H9 (cell line): ENCODE results near the gene PHYHIPL. TPM values are rescaled to one million over a fixed set of nuclear protein-coding genes. Genes with fewer than 3 reads are reported as not detected.

Experiments used
- DNase-seq: peaks from one replicate; pipeline ENCODE4 v3.0.0-alpha.2; 2017
- H2AFZ ChIP-seq: one replicate; pipeline ENCODE4 v1.6.1; 2013; ENCODE audit warnings: mild to moderate bottlenecking, low read length, control low read depth, moderate library complexity
- H2AK5ac ChIP-seq: 2 replicates; pipeline ENCODE4 v1.6.1; 2013; ENCODE audit warnings: low read length, control low read depth, mixed read lengths; ENCODE audit not compliant: insufficient read length
- H2BK120ac ChIP-seq: one replicate; pipeline ENCODE4 v1.6.1; 2013; ENCODE audit warnings: low read depth, mild to moderate bottlenecking, low read length, control low read depth, inconsistent platforms; ENCODE audit not compliant: poor library complexity, severe bottlenecking
- H2BK12ac ChIP-seq: 2 replicates; pipeline ENCODE4 v1.6.1; 2013; ENCODE audit warnings: low read length, control low read depth, mixed read lengths, low read depth; ENCODE audit not compliant: insufficient read length
- H2BK15ac ChIP-seq: 2 replicates; pipeline ENCODE4 v1.6.1; 2013; ENCODE audit warnings: low read depth, low read length, control low read depth
- H2BK20ac ChIP-seq: one replicate; pipeline ENCODE4 v1.6.1; 2013; ENCODE audit warnings: low read depth, mild to moderate bottlenecking, low read length, control low read depth, inconsistent platforms; ENCODE audit not compliant: poor library complexity, severe bottlenecking
- H2BK5ac ChIP-seq: 2 replicates; pipeline ENCODE4 v1.6.1; 2013; ENCODE audit warnings: low read length, control low read depth, mixed read lengths; ENCODE audit not compliant: insufficient read length
- H3K14ac ChIP-seq: 2 replicates; pipeline ENCODE4 v1.6.1; 2013; ENCODE audit warnings: low read length, control low read depth; ENCODE audit not compliant: insufficient read depth
- H3K18ac ChIP-seq: 2 replicates; pipeline ENCODE4 v1.6.1; 2013; ENCODE audit warnings: low read depth, mild to moderate bottlenecking, mixed read lengths, low read length, control low read depth; ENCODE audit not compliant: insufficient read length
- H3K23ac ChIP-seq: 2 replicates; pipeline ENCODE4 v1.6.1; 2013; ENCODE audit warnings: low read length, control low read depth, mixed read lengths, low read depth; ENCODE audit not compliant: insufficient read length
- H3K23me2 ChIP-seq: 2 replicates; pipeline ENCODE4 v1.6.1; 2013; ENCODE audit warnings: low read depth, mild to moderate bottlenecking, mixed read lengths, low read length, control low read depth; ENCODE audit not compliant: insufficient read length, poor library complexity, severe bottlenecking
- H3K27ac ChIP-seq: 2 replicates; pipeline ENCODE4 v1.5.1; 2013; ENCODE audit warnings: low read length, control low read depth, mixed read lengths, low read depth; ENCODE audit not compliant: insufficient read length
- H3K27me3 ChIP-seq: 2 replicates; pipeline ENCODE4 v1.6.1; 2013; ENCODE audit warnings: low read length, control low read depth, inconsistent platforms; ENCODE audit not compliant: insufficient read depth
- H3K4ac ChIP-seq: 2 replicates; pipeline ENCODE4 v1.6.1; 2013; ENCODE audit warnings: low read depth, mild to moderate bottlenecking, control low read depth, inconsistent platforms, low read length, moderate library complexity
- H3K4me1 ChIP-seq: 2 replicates; pipeline ENCODE4 v1.6.1; 2013; ENCODE audit warnings: low read length, control low read depth, inconsistent platforms; ENCODE audit not compliant: insufficient read depth
- H3K4me2 ChIP-seq: 2 replicates; pipeline ENCODE4 v1.6.1; 2013; ENCODE audit warnings: low read length, control low read depth, mixed read lengths; ENCODE audit not compliant: insufficient read length, insufficient read depth
- H3K56ac ChIP-seq: 2 replicates; pipeline ENCODE4 v1.6.1; 2013; ENCODE audit warnings: low read depth, mild to moderate bottlenecking, mixed read lengths, low read length, control low read depth; ENCODE audit not compliant: insufficient read length
- H3K79me1 ChIP-seq: 2 replicates; pipeline ENCODE4 v1.6.1; 2013; ENCODE audit warnings: low read depth, mild to moderate bottlenecking, moderate library complexity, low read length, control low read depth, inconsistent platforms; ENCODE audit not compliant: insufficient read depth, poor library complexity, severe bottlenecking
- H3K79me2 ChIP-seq: 2 replicates; pipeline ENCODE4 v1.6.1; 2013; ENCODE audit warnings: low read length, control low read depth, inconsistent platforms; ENCODE audit not compliant: insufficient read depth
- H3K9ac ChIP-seq: 2 replicates; pipeline ENCODE4 v1.6.1; 2013; ENCODE audit warnings: low read length, control low read depth, mixed read lengths; ENCODE audit not compliant: insufficient read length; ENCODE audit errors: extremely low read depth
- H3K9me3 ChIP-seq: one replicate; pipeline ENCODE4 v1.6.1; 2013; ENCODE audit warnings: low read depth, low read length, inconsistent platforms; ENCODE audit not compliant: control insufficient read depth
- H3T11ph ChIP-seq: one replicate; pipeline ENCODE4 v1.6.1; 2013; ENCODE audit warnings: mild to moderate bottlenecking, low read length, control low read depth, inconsistent platforms
- H4K20me1 ChIP-seq: one replicate; pipeline ENCODE4 v1.6.1; 2013; ENCODE audit not compliant: control insufficient read depth, insufficient read length, insufficient read depth
- H4K5ac ChIP-seq: 2 replicates; pipeline ENCODE4 v1.6.1; 2013; ENCODE audit warnings: low read depth, mild to moderate bottlenecking, mixed read lengths, low read length, control low read depth; ENCODE audit not compliant: insufficient read length
- H4K8ac ChIP-seq: replicated peaks from 2 replicates; pipeline ENCODE4 v1.6.1; 2013; ENCODE audit warnings: low read length, control low read depth, mixed read lengths, low read depth; ENCODE audit not compliant: insufficient read length
- H4K91ac ChIP-seq: 2 replicates; pipeline ENCODE4 v1.6.1; 2013; ENCODE audit warnings: low read depth, mild to moderate bottlenecking, moderate library complexity, mixed read lengths, low read length, control low read depth; ENCODE audit not compliant: insufficient read length
- H3K27ac Mint-ChIP-seq, 3 experiments: 2 replicates in 2 of 3; 3 replicates in 1 of 3; pipeline ENCODE4 v1.8.0; 2020 to 2021; ENCODE audit warnings: mixed read lengths in 3 of 3, mild to moderate bottlenecking in 1 of 3, moderate library complexity in 1 of 3
- H3K27me3 Mint-ChIP-seq: 2 replicates; pipeline ENCODE4 v1.8.0; 2021; ENCODE audit warnings: low read depth, mild to moderate bottlenecking, moderate library complexity, mixed read lengths
- H3K36me3 Mint-ChIP-seq, 3 experiments: 2 replicates in 2 of 3; 3 replicates in 1 of 3; pipeline ENCODE4 v1.8.0; 2020 to 2021; ENCODE audit warnings: low read depth in 3 of 3, mixed read lengths in 3 of 3; ENCODE audit not compliant: insufficient read depth in 1 of 3
- H3K4me1 Mint-ChIP-seq, 2 experiments: 2 replicates each; pipeline ENCODE4 v1.8.0; 2020; ENCODE audit warnings: mixed read lengths in 2 of 2
- H3K4me3 Mint-ChIP-seq, 2 experiments: 2 replicates in 1 of 2; 3 replicates in 1 of 2; pipeline ENCODE4 v1.8.0; 2020 to 2021; ENCODE audit warnings: mild to moderate bottlenecking in 2 of 2, mixed read lengths in 2 of 2, moderate library complexity in 1 of 2
- H3K9me3 Mint-ChIP-seq, 2 experiments: 2 replicates in 1 of 2; 3 replicates in 1 of 2; pipeline ENCODE4 v1.8.0; 2020; ENCODE audit warnings: mild to moderate bottlenecking in 2 of 2, mixed read lengths in 2 of 2, moderate library complexity in 1 of 2
- CTCF ChIP-seq: fragments of 200-600 bp; sonication (generic); conservative IDR thresholded peaks from 3 replicates; pipeline ENCODE4 v1.8.0; 2021; ENCODE audit warnings: antibody characterized with exemption, mild to moderate bottlenecking
- WGBS: extraction: QIAGEN DNeasy Blood & Tissue Kit; methylation state at CpG from one replicate; pipeline ENCODE4 v1.1.7; 2013; ENCODE audit warnings: missing lambda C conversion rate, low lambda C conversion rate, mixed read lengths; ENCODE audit not compliant: insufficient read length; ENCODE audit errors: extremely low coverage; 5-methylcytosine and 5-hydroxymethylcytosine counted together
- total RNA-seq: library from RNA; stranded (reverse); gene quantifications from 2 replicates; pipeline ENCODE4 v1.2.1, GENCODE V29; 2021

The PHYHIPL gene
- total RNA-seq, 1 experiment from 2014 or later: 0.44 TPM

- no peak overlapping the region for H3K9ac ChIP-seq
- H2AFZ ChIP-seq: no peak overlapping the region
- no peak overlapping the region for H2BK20ac ChIP-seq
- no CpG with 5 or more reads among the region's 2 CpGs for WGBS
- Mint-ChIP-seq H3K4me3 (no peak overlapping the region), H3K27ac (no peak overlapping the region), H3K4me1 (peaks cover 9 to 10% of the 10 kb centered on the region in 2 experiments; a peak in 3 of 4 replicates), H3K9me3 (peaks cover 0 to 6% of the 10 kb centered on the region in 2 experiments; a peak in 2 of 5 replicates), H3K36me3 (no peaks in the 10 kb centered on the region), H3K27me3 (peaks cover 55% of the 10 kb centered on the region)
- no peak overlapping the region for H2BK12ac ChIP-seq
- H3K18ac ChIP-seq: no peak overlapping the region
- H3K4me2 ChIP-seq: no peak overlapping the region
- no peak overlapping the region for H2BK120ac ChIP-seq
- no peak overlapping the region for H3K14ac ChIP-seq
- peaks cover 13% of the 10 kb centered on the region; the same call in 1 of the 2 replicates for H3K27me3 ChIP-seq
- H3K4ac ChIP-seq: no peak overlapping the region
- no peaks in the 10 kb centered on the region for H3K79me2 ChIP-seq
- no peak overlapping the region for H4K8ac ChIP-seq
- H2BK5ac ChIP-seq: no peak overlapping the region
- H3K23ac ChIP-seq: no peak overlapping the region
- no peaks in the 10 kb centered on the region for H3K79me1 ChIP-seq
- H3K27ac ChIP-seq: no peak overlapping the region
- no peak for TF ChIP-seq CTCF
- H3K9me3 ChIP-seq: no peaks in the 10 kb centered on the region
- H4K5ac ChIP-seq: no peak overlapping the region
- H3K56ac ChIP-seq: no peak overlapping the region
- H2AK5ac ChIP-seq: no peak overlapping the region
- H3K23me2 ChIP-seq: peaks cover 16% of the 10 kb centered on the region
- no peak overlapping the region for H2BK15ac ChIP-seq
- H3K4me1 ChIP-seq: no peaks in the 10 kb centered on the region
- no peak overlapping the region for H4K91ac ChIP-seq
- H3T11ph ChIP-seq: no peak overlapping the region
- no peak for DNase-seq
- H4K20me1 ChIP-seq: no peaks in the 10 kb centered on the region
Measured at GRCh38 chr10:59179068-59179467, 2.6 kb downstream of the PHYHIPL start.
